ENCODE measurements around the gene ATP1A4. TPM values are rescaled to one million over a fixed set of nuclear protein-coding genes. Genes with fewer than 3 reads are reported as not detected.

The ATP1A4 gene
- total and polyA plus RNA-seq, 2 of the 8 experiments (the other 6 are each of a cell fraction or from before 2014, with no cell fraction given) = 0.48 to 0.61 TPM

DNA sequence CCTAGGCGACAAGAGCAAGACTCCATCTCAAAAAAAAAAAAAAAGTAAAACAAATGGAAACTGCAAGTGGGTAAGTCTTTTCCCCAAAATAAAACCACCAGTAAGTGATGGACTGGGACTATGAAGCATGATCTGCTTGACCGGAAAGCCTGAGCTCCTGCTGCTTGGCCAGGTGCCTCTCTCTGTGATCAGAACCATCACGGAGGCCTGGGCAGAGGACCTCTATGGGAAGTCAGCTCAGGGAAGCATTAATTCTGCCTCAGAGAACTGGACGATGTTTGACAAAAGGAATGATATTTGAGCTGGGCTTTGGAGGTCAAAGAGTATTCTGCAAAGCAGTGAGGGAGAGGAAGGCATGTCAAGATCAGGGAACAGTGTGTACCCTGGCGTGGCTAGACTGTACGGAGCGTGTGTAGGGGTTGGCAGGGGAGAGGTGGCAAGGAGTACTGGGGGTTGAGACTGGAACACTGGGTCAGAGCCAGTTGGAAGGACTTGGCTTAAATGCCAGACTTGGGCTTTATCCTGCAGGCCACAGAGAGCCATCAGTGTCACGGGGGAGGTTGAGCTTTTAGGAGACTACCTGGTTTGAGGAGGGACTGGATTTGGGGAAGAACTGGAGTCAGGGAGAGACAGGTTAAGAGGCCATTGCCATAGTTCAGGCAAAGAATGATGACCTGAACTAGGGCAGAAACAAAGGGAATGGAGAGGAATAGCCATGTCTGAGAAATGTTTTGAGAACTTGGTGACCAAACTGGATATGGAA, 19.4 kb upstream of the ATP1A4 start:
- no peaks in the 10 kb centered on the region for H3K9me3 ChIP-seq (ENCODE audit: insufficient read depth in 2 of 2, low read depth in 1 of 2, low read length in 1 of 2)
- no peak overlapping the region for H3K56ac ChIP-seq (replicated peaks; ENCODE audit: insufficient read length, low read depth, low read length)
- H3K4me3 ChIP-seq (ENCODE audit: extremely low read depth in 1 of 4, insufficient read depth in 2 of 4, low read depth in 3 of 4, low read length in 4 of 4) = no peak overlapping the region
- no peak overlapping the region for H3K9ac ChIP-seq (replicated peaks in 1 of 4; ENCODE audit: extremely low read depth in 1 of 4, low read depth in 3 of 4, low read length in 3 of 4)
- H4K8ac ChIP-seq (ENCODE audit: extremely low read depth, insufficient read depth, low read length) = no peak overlapping the region
- ChIA-PET CTCF (ENCODE audit: partially characterized antibody) (interaction anchor here (0.6 to 13.8 kb wide), 9 partner anchors 20 to 88 kb away, joined by 3 to 141 read pairs (median 3); partner anchors contain the start of gene ATP1A2), POLR2A (ENCODE audit: partially characterized antibody) (interaction anchor here (0.9 to 8.1 kb wide), 4 partner anchors 8 to 220 kb away, joined by 3 to 56 read pairs (median 4); no protein-coding TSS in a partner anchor)
- no peaks in the 10 kb centered on the region for H3K27me3 ChIP-seq (replicated peaks in 1 of 4; ENCODE audit: control insufficient read depth in 3 of 4, extremely low read depth in 1 of 4, insufficient read depth in 3 of 4, low read length in 3 of 4)
- no peak overlapping the region for H2AFZ ChIP-seq (ENCODE audit: low read length)
- no peak overlapping the region for H2BK120ac ChIP-seq (replicated peaks; ENCODE audit: low read depth, low read length)
- H2BK5ac ChIP-seq (ENCODE audit: low read depth, low read length) = no peak overlapping the region
- no peak overlapping the region for H3K14ac ChIP-seq (ENCODE audit: insufficient read length)
- H3K27ac ChIP-seq (ENCODE audit: low read depth, low read length) = no peak overlapping the region
- no peak overlapping the region for H2AK5ac ChIP-seq (ENCODE audit: low read depth, low read length)
- no peak overlapping the region for H4K91ac ChIP-seq (replicated peaks; ENCODE audit: insufficient read length, low read length)
- H3K23ac ChIP-seq (ENCODE audit: insufficient read length) = no peak overlapping the region
- no peak overlapping the region for H3K4ac ChIP-seq (replicated peaks; ENCODE audit: insufficient read length, low read depth, low read length)
- H3K4me2 ChIP-seq (ENCODE audit: insufficient read depth in 1 of 2, low read depth in 2 of 2, low read length in 2 of 2) = no peak overlapping the region
- no peak overlapping the region for H2BK12ac ChIP-seq (ENCODE audit: low read depth, low read length)
- H3K18ac ChIP-seq (ENCODE audit: extremely low read depth, low read length) = no peak overlapping the region
- FAIRE-seq (no peak), DNase-seq (ENCODE audit: low read depth in 1 of 2, low spot score in 2 of 2) (no peak)
- no peak overlapping the region for H4K5ac ChIP-seq (ENCODE audit: insufficient read length, low read depth, low read length)
- H3K23me2 ChIP-seq (ENCODE audit: low read depth, low read length) = peaks cover 5% of the 10 kb centered on the region; the same call in 1 of the 2 replicates
- H2BK15ac ChIP-seq (ENCODE audit: low read length) = no peak overlapping the region
- no peaks in the 10 kb centered on the region for H3K79me2 ChIP-seq (ENCODE audit: control insufficient read depth in 1 of 2, insufficient read depth in 2 of 2, low read length in 2 of 2)
- no peak overlapping the region for H2BK20ac ChIP-seq (ENCODE audit: low read length)
- WGBS, 2 experiments (ENCODE audit: extremely low coverage in 1 of 2, insufficient coverage in 1 of 2, insufficient read length in 1 of 2, insufficient replicate concordance in 2 of 2, low coverage in 1 of 2, low lambda C conversion rate in 2 of 2, missing lambda C conversion rate in 1 of 2) = 94% methylated on average over 8 of the region's 8 CpGs; no CpG with 5 or more reads in 1 of the 2 experiments
- no peaks in the 10 kb centered on the region for H3K4me1 ChIP-seq (replicated peaks in 1 of 4; ENCODE audit: control insufficient read depth in 3 of 4, insufficient read depth in 4 of 4, low read length in 3 of 4)
- H3K79me1 ChIP-seq (ENCODE audit: low read depth, low read length) = no peaks in the 10 kb centered on the region; the same call in 1 of the 2 replicates
- H3K36me3 ChIP-seq (ENCODE audit: control insufficient read depth in 2 of 4, insufficient read depth in 4 of 4, low read length in 3 of 4) = peaks cover 12 to 66% (median 54%) of the 10 kb centered on the region in 4 experiments; a peak in 7 of 8 replicates
- H4K20me1 ChIP-seq (replicated peaks in 1 of 2; ENCODE audit: control insufficient read depth in 1 of 2, insufficient read depth in 2 of 2, low read length in 2 of 2) = no peaks in the 10 kb centered on the region
- TF ChIP-seq SP4 (IDR thresholded peaks at IDR 0.05; ENCODE audit: low read length) = no peak
- TF ChIP-seq NANOG (IDR thresholded peaks at IDR 0.05; ENCODE audit: insufficient read depth, low read depth, low read length, poor library complexity, severe bottlenecking) = no peak
- TF ChIP-seq GABPA (IDR thresholded peaks at IDR 0.05; ENCODE audit: borderline replicate concordance, insufficient read depth, low read length) = no peak
- no peak for TF ChIP-seq RXRA (IDR thresholded peaks at IDR 0.05; ENCODE audit: insufficient read depth, low read depth, low read length)
- TF ChIP-seq, protein P1, sequence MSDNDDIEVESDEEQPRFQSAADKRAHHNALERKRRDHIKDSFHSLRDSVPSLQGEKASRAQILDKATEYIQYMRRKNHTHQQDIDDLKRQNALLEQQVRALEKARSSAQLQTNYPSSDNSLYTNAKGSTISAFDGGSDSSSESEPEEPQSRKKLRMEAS (IDR thresholded peaks at IDR 0.05) = no peak
- TF ChIP-seq, protein P2, sequence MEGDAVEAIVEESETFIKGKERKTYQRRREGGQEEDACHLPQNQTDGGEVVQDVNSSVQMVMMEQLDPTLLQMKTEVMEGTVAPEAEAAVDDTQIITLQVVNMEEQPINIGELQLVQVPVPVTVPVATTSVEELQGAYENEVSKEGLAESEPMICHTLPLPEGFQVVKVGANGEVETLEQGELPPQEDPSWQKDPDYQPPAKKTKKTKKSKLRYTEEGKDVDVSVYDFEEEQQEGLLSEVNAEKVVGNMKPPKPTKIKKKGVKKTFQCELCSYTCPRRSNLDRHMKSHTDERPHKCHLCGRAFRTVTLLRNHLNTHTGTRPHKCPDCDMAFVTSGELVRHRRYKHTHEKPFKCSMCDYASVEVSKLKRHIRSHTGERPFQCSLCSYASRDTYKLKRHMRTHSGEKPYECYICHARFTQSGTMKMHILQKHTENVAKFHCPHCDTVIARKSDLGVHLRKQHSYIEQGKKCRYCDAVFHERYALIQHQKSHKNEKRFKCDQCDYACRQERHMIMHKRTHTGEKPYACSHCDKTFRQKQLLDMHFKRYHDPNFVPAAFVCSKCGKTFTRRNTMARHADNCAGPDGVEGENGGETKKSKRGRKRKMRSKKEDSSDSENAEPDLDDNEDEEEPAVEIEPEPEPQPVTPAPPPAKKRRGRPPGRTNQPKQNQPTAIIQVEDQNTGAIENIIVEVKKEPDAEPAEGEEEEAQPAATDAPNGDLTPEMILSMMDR (IDR thresholded peaks at IDR 0.05; ENCODE audit: control extremely low read depth in 1 of 3, insufficient read depth in 1 of 3, low read depth in 1 of 3, low read length in 3 of 3) = no peak
- no peak for TF ChIP-seq CHD1 (IDR thresholded peaks at IDR 0.05; ENCODE audit: low read depth, low read length)
- no peak for TF ChIP-seq TAF1 (IDR thresholded peaks at IDR 0.05; ENCODE audit: low read depth, low read length)
- no peak for TF ChIP-seq KDM4A (IDR thresholded peaks at IDR 0.05; ENCODE audit: low read depth, low read length, severe bottlenecking)
